ENCODE results near the gene ZNF474.

Gene ZNF474

GRCh38 chr5:122187426-122187825, 58.1 kb downstream of the ZNF474 start:
- Histone ChIP-seq H3K4me1 (ENCODE audit: control insufficient read depth, insufficient read depth, low read length) (peaks cover 7% of the 10 kb centered on the region), H3K27ac (ENCODE audit: extremely low read depth, low read depth, low read length) (no peak overlapping the region), H3K36me3 (ENCODE audit: control insufficient read depth in 2 of 2, insufficient read depth in 1 of 2, low read length in 2 of 2) (no peaks in the 10 kb centered on the region), H3K4me3 (ENCODE audit: low read depth, low read length) (no peak overlapping the region), H3K9me3 (ENCODE audit: control insufficient read depth, insufficient read depth, low read depth, low read length) (no peaks in the 10 kb centered on the region)
- POLR2A ChIA-PET = no interaction called here
- CTCF ChIA-PET = interaction anchor here (0.6 to 1.9 kb wide), 3 partner anchors 9 to 31 kb away, joined by 3 to 5 read pairs (median 3); no protein-coding TSS in a partner anchor
- TF ChIP-seq OSR2 (tag by site-specific recombination; IDR thresholded peaks at IDR 0.05) (no peak), ZNF544 (tag by site-specific recombination; IDR thresholded peaks at IDR 0.05) (no peak), PRDM4 (tag by site-specific recombination; IDR thresholded peaks at IDR 0.05) (no peak), ZNF660 (tag by site-specific recombination; IDR thresholded peaks at IDR 0.05) (no peak), ZNF223 (tag by site-specific recombination; IDR thresholded peaks at IDR 0.05) (no peak), ZNF677 (tag by site-specific recombination; IDR thresholded peaks at IDR 0.05) (no peak), SP7 (tag by site-specific recombination; IDR thresholded peaks at IDR 0.05) (no peak), ZNF280D (tag by site-specific recombination; IDR thresholded peaks at IDR 0.05) (no peak), ZNF623 (tag by site-specific recombination; IDR thresholded peaks at IDR 0.05) (no peak), MEIS1 (CRISPR knock-in tag; IDR thresholded peaks at IDR 0.05; ENCODE audit: borderline replicate concordance) (no peak), ZNF292 (tag by site-specific recombination; IDR thresholded peaks at IDR 0.05; ENCODE audit: borderline replicate concordance, low read depth) (no peak), HOXA7 (CRISPR knock-in tag; IDR thresholded peaks at IDR 0.05; ENCODE audit: borderline replicate concordance) (no peak), ZNF398 (tag by site-specific recombination; IDR thresholded peaks at IDR 0.05) (no peak), ZNF701 (tag by site-specific recombination; IDR thresholded peaks at IDR 0.05) (no peak), ZNF76 (tag by site-specific recombination; IDR thresholded peaks at IDR 0.05; ENCODE audit: borderline replicate concordance, low read depth) (no peak), ZNF596 (tag by site-specific recombination; IDR thresholded peaks at IDR 0.05) (no peak), KLF10 (tag by site-specific recombination; IDR thresholded peaks at IDR 0.05) (no peak)

GRCh38 chr5:122190156-122190555, 60.8 kb downstream of the ZNF474 start:
- H3K36me3 ChIP-seq (ENCODE audit: control insufficient read depth in 2 of 2, insufficient read depth in 1 of 2, low read length in 2 of 2) = no peaks in the 10 kb centered on the region
- no peaks in the 10 kb centered on the region; the same call in 1 of the 2 replicates for H3K4me1 ChIP-seq (ENCODE audit: control insufficient read depth, insufficient read depth, low read length)
- H3K4me3 ChIP-seq (ENCODE audit: low read depth, low read length) = no peak overlapping the region
- H3K27ac ChIP-seq (ENCODE audit: extremely low read depth, low read depth, low read length) = no peak overlapping the region
- no peaks in the 10 kb centered on the region for H3K9me3 ChIP-seq (ENCODE audit: control insufficient read depth, insufficient read depth, low read depth, low read length)
- CTCF ChIA-PET = interaction anchor here (1.3 to 7.4 kb wide), 2 partner anchors 8 to 226 kb away, joined by 5 to 80 read pairs; no protein-coding TSS in a partner anchor
- peak; percentile 44 for TF ChIP-seq FEZF1 (tag by site-specific recombination; IDR thresholded peaks at IDR 0.05)
- TF ChIP-seq TSHZ1 (tag by site-specific recombination; IDR thresholded peaks at IDR 0.05; ENCODE audit: borderline replicate concordance) = no peak
- TF ChIP-seq ZBTB11 (tag by site-specific recombination; conservative IDR thresholded peaks at IDR 0.05; ENCODE audit: low read depth) = no peak
- POLR2A ChIA-PET = no interaction called here

Data from HEK293 (cell line).